ENCODE results near the gene FAIM2.
A peak's percentile ranks its signal among the peaks of the same experiment; 100 is the strongest.

FAIM2 gene

DNA sequence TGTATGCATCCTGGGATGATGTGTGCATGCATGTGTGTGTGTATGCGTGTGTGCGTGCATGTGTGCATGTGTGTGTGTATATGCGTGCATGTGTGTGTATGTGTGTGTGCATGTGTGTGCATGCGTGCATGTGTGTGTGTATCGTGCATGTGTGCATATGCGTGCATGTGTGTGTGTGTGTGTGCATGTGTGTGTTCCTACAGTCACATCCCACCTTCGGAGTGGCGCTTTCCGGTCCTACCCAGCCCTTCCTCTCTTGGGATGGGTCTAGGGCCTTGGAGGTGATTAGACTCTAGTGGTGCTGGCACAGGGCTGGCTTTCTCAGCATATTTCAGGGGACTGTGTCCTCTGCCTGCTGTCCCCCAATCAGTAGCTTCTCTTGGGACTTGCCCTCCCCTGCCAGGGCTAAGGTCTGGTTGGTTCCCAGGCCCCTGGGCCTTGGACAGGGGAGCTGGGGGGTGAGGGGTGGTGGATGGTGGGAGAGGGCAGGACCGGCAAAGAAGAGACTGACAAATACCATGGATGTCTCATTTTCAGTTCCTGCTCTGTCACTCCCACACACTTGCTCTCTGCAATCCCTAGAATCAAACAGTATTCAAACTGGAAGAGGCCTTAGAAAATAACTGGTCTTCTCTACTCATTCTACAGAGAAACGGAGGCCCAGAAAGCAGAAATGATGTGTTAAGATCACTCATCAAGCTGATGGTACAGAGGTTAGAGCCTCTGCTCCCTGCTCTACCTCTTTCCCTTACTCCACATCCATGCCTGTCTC, 21.9 kb upstream of the FAIM2 start:
- Histone ChIP-seq H3K36me3 (ENCODE audit: control insufficient read depth in 1 of 2, insufficient read depth in 2 of 2, low read length in 2 of 2) (no peaks in the 10 kb centered on the region), H3K4ac (ENCODE audit: low read depth, low read length) (no peak overlapping the region), H2BK12ac (ENCODE audit: low read length) (no peak overlapping the region), H2AK5ac (ENCODE audit: low read length) (no peak overlapping the region), H2BK120ac (ENCODE audit: insufficient read depth, low read length, poor library complexity) (no peak overlapping the region), H3K27ac (ENCODE audit: low read depth, low read length) (no peak overlapping the region), H3K79me1 (ENCODE audit: low read length) (no peaks in the 10 kb centered on the region), H3K4me3 (ENCODE audit: low read depth, low read length) (peak overlapping the region; percentile 15), H2AFZ (ENCODE audit: insufficient read depth, low read length, poor library complexity) (no peak overlapping the region), H3K9ac (ENCODE audit: low read length) (no peak overlapping the region), H4K12ac (ENCODE audit: low read depth, low read length) (no peak overlapping the region), H3K18ac (ENCODE audit: low read length) (no peak overlapping the region), H3K9me3 (ENCODE audit: insufficient read depth, low read depth, low read length) (peaks cover 5% of the 10 kb centered on the region), H3K4me2 (ENCODE audit: low read length) (no peak overlapping the region), H2BK5ac (ENCODE audit: low read depth, low read length, poor library complexity) (no peak overlapping the region), H3K27me3 (ENCODE audit: insufficient read depth, low read length) (no peaks in the 10 kb centered on the region), H3K4me1 (ENCODE audit: control insufficient read depth in 1 of 2, insufficient read depth in 2 of 2, low read length in 2 of 2) (no peaks in the 10 kb centered on the region), H4K91ac (ENCODE audit: low read depth, low read length) (no peak overlapping the region), H3K79me2 (ENCODE audit: control insufficient read depth, insufficient read depth, low read length, poor library complexity) (no peaks in the 10 kb centered on the region), H3K23ac (ENCODE audit: low read length) (peak overlapping the region; percentile 2), H4K8ac (ENCODE audit: low read depth, low read length) (no peak overlapping the region), H3K14ac (ENCODE audit: low read length) (no peak overlapping the region)
- DNase-seq: no peak
- no CpG with 5 or more reads among the region's 11 CpGs for WGBS (ENCODE audit: extremely low coverage, insufficient coverage, insufficient read length)

DNA sequence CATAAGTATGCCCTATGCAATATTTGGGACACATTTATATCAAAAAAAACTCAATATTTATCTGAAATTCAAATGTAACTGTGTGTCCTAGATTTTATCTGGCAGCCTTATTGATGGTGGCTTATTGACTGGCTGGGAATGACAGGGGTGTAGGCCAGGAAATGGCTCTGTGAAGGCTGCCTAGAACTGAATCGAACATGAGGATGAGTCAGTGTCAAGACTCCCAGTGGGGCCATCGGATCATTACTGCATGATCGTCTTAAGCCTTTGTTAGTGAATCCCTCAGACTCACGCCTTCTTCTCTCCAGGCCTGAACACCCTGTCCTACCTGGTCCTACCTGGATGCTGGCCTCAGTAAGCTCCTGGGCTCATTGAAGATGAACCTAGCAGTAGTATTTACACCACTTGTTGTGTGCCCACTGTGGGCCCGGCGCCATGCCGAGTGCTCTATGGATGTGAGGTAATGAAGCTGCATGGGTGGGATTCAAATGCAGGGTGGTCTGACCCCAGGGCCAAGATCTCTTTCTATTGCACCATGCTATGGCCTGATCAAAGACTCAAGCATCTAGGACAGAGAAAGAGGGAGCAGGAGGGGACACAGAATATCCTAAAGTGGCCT, 21.0 kb upstream of the FAIM2 start:
- no peak overlapping the region for H3K14ac ChIP-seq (ENCODE audit: low read length)
- no peaks in the 10 kb centered on the region for H3K79me1 ChIP-seq (ENCODE audit: low read length)
- H2AFZ ChIP-seq (ENCODE audit: insufficient read depth, low read length, poor library complexity): no peak overlapping the region
- no peak overlapping the region for H4K12ac ChIP-seq (ENCODE audit: low read depth, low read length)
- H3K4me3 ChIP-seq (ENCODE audit: low read depth, low read length): no peak overlapping the region
- H3K9ac ChIP-seq (ENCODE audit: low read length): no peak overlapping the region
- no peaks in the 10 kb centered on the region for H3K36me3 ChIP-seq (ENCODE audit: control insufficient read depth in 1 of 2, insufficient read depth in 2 of 2, low read length in 2 of 2)
- no peak overlapping the region for H4K91ac ChIP-seq (ENCODE audit: low read depth, low read length)
- H4K8ac ChIP-seq (ENCODE audit: low read depth, low read length): no peak overlapping the region
- H2BK5ac ChIP-seq (ENCODE audit: low read depth, low read length, poor library complexity): no peak overlapping the region
- no peak overlapping the region for H2BK12ac ChIP-seq (ENCODE audit: low read length)
- no peak overlapping the region for H3K4me2 ChIP-seq (ENCODE audit: low read length)
- H3K27me3 ChIP-seq (ENCODE audit: insufficient read depth, low read length): no peaks in the 10 kb centered on the region
- no peak overlapping the region for H3K4ac ChIP-seq (ENCODE audit: low read depth, low read length)
- H3K23ac ChIP-seq (ENCODE audit: low read length): no peak overlapping the region
- no CpG with 5 or more reads among the region's 7 CpGs for WGBS (ENCODE audit: extremely low coverage, insufficient coverage, insufficient read length)
- H3K9me3 ChIP-seq (ENCODE audit: insufficient read depth, low read depth, low read length): peaks cover 4% of the 10 kb centered on the region
- no peaks in the 10 kb centered on the region for H3K79me2 ChIP-seq (ENCODE audit: control insufficient read depth, insufficient read depth, low read length, poor library complexity)
- DNase-seq: no peak
- no peak overlapping the region for H2BK120ac ChIP-seq (ENCODE audit: insufficient read depth, low read length, poor library complexity)
- H3K4me1 ChIP-seq (ENCODE audit: control insufficient read depth in 1 of 2, insufficient read depth in 2 of 2, low read length in 2 of 2): no peaks in the 10 kb centered on the region
- no peak overlapping the region for H3K18ac ChIP-seq (ENCODE audit: low read length)
- H3K27ac ChIP-seq (ENCODE audit: low read depth, low read length): no peak overlapping the region
- no peak overlapping the region for H2AK5ac ChIP-seq (ENCODE audit: low read length)

DNA sequence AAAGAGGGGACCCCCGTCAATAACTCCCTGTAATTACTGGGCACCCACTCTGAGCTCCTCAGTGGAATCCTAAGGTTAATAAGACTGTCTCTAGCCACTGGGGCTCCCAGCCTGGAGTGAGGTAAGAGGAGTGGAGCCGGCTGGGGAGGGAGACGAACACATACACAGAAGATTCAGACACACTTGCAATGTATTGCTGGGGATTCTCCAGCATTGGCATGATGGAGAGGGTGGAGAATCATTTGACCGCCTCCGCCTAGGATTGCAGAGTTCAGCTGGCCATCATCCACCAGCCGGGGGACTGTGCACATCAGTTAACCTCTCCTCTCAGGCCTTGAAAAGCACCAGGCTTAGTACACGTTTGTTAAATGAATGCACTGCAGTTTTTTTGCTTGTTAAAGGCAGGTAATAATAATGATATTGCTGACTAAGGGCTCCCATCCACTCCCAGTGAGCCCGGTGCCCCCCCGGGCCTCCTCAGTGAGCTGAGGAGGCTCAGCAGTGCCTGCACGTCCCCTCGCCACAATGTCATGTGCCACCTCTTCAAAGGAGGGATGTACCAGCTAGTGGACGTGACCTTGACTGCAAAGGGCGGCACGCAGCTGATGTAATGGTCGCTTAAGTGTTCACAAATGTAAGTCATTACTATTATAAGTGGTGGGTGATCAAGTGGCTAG, 20.3 kb upstream of the FAIM2 start:
- Histone ChIP-seq H4K8ac (ENCODE audit: low read depth, low read length) (no peak overlapping the region), H4K12ac (ENCODE audit: low read depth, low read length) (no peak overlapping the region), H3K36me3 (ENCODE audit: control insufficient read depth in 1 of 2, insufficient read depth in 2 of 2, low read length in 2 of 2) (no peaks in the 10 kb centered on the region), H3K27me3 (ENCODE audit: insufficient read depth, low read length) (no peaks in the 10 kb centered on the region), H3K9me3 (ENCODE audit: insufficient read depth, low read depth, low read length) (peaks cover 2% of the 10 kb centered on the region), H2BK5ac (ENCODE audit: low read depth, low read length, poor library complexity) (no peak overlapping the region), H3K27ac (ENCODE audit: low read depth, low read length) (no peak overlapping the region), H3K4ac (ENCODE audit: low read depth, low read length) (no peak overlapping the region), H3K9ac (ENCODE audit: low read length) (no peak overlapping the region), H4K91ac (ENCODE audit: low read depth, low read length) (no peak overlapping the region), H2AFZ (ENCODE audit: insufficient read depth, low read length, poor library complexity) (no peak overlapping the region), H3K4me2 (ENCODE audit: low read length) (no peak overlapping the region), H3K14ac (ENCODE audit: low read length) (no peak overlapping the region), H2AK5ac (ENCODE audit: low read length) (no peak overlapping the region), H3K79me1 (ENCODE audit: low read length) (no peaks in the 10 kb centered on the region), H3K4me3 (ENCODE audit: low read depth, low read length) (no peak overlapping the region), H2BK120ac (ENCODE audit: insufficient read depth, low read length, poor library complexity) (no peak overlapping the region), H3K4me1 (ENCODE audit: control insufficient read depth in 1 of 2, insufficient read depth in 2 of 2, low read length in 2 of 2) (no peaks in the 10 kb centered on the region), H3K23ac (ENCODE audit: low read length) (no peak overlapping the region), H3K18ac (ENCODE audit: low read length) (no peak overlapping the region), H3K79me2 (ENCODE audit: control insufficient read depth, insufficient read depth, low read length, poor library complexity) (no peaks in the 10 kb centered on the region), H2BK12ac (ENCODE audit: low read length) (no peak overlapping the region)
- WGBS (ENCODE audit: extremely low coverage, insufficient coverage, insufficient read length): no CpG with 5 or more reads among the region's 15 CpGs
- DNase-seq: no peak

DNA sequence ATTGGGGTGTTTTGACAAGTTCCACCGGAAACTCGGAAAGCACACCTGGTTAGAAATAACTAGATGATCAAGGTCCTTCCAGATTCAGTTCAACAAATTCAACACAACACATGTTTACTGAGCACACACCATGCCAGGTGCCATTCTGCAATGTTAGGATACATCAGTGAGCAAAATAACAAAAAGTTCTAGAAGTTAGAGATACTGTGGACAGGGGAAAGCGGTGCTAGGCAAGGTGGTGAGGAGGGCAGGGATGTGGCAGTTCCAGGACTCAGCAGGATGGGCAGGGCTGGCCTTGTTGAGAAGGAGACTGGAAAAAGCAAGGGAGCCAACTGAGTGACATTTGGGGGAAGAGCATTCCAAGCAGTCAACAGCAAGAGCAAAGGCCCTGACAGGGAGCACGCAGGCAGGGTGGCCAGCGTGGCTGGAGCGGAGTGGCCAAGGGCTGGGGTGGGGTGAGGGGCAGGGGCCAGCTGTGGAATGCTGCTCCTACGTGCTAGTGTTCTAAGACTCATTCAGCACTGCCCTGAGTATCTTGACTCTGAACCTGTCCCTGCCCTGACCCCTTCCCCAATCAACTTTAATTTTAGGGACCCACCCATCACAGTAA, 19.4 kb upstream of the FAIM2 start:
- no peak overlapping the region for H2BK12ac ChIP-seq (ENCODE audit: low read length)
- H2BK120ac ChIP-seq (ENCODE audit: insufficient read depth, low read length, poor library complexity): no peak overlapping the region
- H3K36me3 ChIP-seq (ENCODE audit: control insufficient read depth in 1 of 2, insufficient read depth in 2 of 2, low read length in 2 of 2): no peaks in the 10 kb centered on the region
- no peaks in the 10 kb centered on the region for H3K4me1 ChIP-seq (ENCODE audit: control insufficient read depth in 1 of 2, insufficient read depth in 2 of 2, low read length in 2 of 2)
- H3K4me2 ChIP-seq (ENCODE audit: low read length): no peak overlapping the region
- no peak overlapping the region for H3K4ac ChIP-seq (ENCODE audit: low read depth, low read length)
- H3K79me2 ChIP-seq (ENCODE audit: control insufficient read depth, insufficient read depth, low read length, poor library complexity): no peaks in the 10 kb centered on the region
- no peak overlapping the region for H2AFZ ChIP-seq (ENCODE audit: insufficient read depth, low read length, poor library complexity)
- no peak overlapping the region for H4K8ac ChIP-seq (ENCODE audit: low read depth, low read length)
- no peak overlapping the region for H3K27ac ChIP-seq (ENCODE audit: low read depth, low read length)
- H3K18ac ChIP-seq (ENCODE audit: low read length): no peak overlapping the region
- peaks cover 2% of the 10 kb centered on the region for H3K9me3 ChIP-seq (ENCODE audit: insufficient read depth, low read depth, low read length)
- no peak overlapping the region for H4K91ac ChIP-seq (ENCODE audit: low read depth, low read length)
- no peak overlapping the region for H3K23ac ChIP-seq (ENCODE audit: low read length)
- no peak for DNase-seq
- no peak overlapping the region for H3K4me3 ChIP-seq (ENCODE audit: low read depth, low read length)
- H4K12ac ChIP-seq (ENCODE audit: low read depth, low read length): no peak overlapping the region
- no peak overlapping the region for H2AK5ac ChIP-seq (ENCODE audit: low read length)
- H3K9ac ChIP-seq (ENCODE audit: low read length): no peak overlapping the region
- no peaks in the 10 kb centered on the region for H3K27me3 ChIP-seq (ENCODE audit: insufficient read depth, low read length)
- WGBS (ENCODE audit: extremely low coverage, insufficient coverage, insufficient read length): no CpG with 5 or more reads among the region's 7 CpGs
- H3K79me1 ChIP-seq (ENCODE audit: low read length): no peaks in the 10 kb centered on the region
- no peak overlapping the region for H3K14ac ChIP-seq (ENCODE audit: low read length)
- no peak overlapping the region for H2BK5ac ChIP-seq (ENCODE audit: low read depth, low read length, poor library complexity)
